ENCODE results near the gene PPEF1.
A peak's percentile ranks its signal among the peaks of the same experiment; 100 is the strongest.

PPEF1 gene, protein sequence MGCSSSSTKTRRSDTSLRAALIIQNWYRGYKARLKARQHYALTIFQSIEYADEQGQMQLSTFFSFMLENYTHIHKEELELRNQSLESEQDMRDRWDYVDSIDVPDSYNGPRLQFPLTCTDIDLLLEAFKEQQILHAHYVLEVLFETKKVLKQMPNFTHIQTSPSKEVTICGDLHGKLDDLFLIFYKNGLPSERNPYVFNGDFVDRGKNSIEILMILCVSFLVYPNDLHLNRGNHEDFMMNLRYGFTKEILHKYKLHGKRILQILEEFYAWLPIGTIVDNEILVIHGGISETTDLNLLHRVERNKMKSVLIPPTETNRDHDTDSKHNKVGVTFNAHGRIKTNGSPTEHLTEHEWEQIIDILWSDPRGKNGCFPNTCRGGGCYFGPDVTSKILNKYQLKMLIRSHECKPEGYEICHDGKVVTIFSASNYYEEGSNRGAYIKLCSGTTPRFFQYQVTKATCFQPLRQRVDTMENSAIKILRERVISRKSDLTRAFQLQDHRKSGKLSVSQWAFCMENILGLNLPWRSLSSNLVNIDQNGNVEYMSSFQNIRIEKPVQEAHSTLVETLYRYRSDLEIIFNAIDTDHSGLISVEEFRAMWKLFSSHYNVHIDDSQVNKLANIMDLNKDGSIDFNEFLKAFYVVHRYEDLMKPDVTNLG

DNA sequence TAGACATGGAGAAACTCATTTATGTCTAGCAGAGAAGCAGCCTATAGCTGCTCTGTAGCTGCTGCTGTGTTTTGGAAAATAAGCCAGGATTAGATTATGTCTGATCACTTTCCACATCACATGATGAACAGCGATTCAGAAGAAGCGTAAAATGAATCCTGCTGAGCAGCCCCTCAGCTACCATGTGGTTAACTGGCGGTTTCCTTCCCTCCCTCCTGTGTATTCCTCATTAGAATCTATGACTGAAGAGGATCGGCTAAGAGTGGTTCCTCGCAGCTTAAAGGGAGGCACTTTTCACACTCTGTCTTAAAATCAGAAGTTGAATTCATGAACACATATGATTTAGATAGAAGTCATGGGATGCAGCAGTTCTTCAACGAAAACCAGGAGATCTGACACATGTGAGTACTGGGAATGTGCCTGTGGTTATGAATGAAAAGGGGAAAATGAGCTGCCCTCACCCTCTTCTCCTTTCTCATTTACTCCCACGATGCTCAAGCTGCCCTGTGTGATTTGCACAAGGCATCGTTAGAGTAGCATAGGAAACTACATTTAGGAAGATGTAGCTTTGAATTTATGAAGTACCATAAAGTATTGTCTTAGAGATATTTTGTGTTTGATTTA lies at the start of gene PPEF1:
Gene PPEF1, plus strand, starts transcription at position 220 of the 624 bp plus-strand sequence. Its CDS starts 136 bp downstream, at position 356.
- Histone ChIP-seq H3K4me1 (ENCODE audit: control insufficient read depth, insufficient read depth, low read length) (no peaks in the 10 kb centered on the region), H3K27me3 (ENCODE audit: control insufficient read depth, insufficient read depth, low read length) (no peaks in the 10 kb centered on the region), H3K36me3 (ENCODE audit: control insufficient read depth, insufficient read depth, low read length) (no peaks in the 10 kb centered on the region), H3K9ac (ENCODE audit: low read depth, low read length) (no peak within 1 kb of the TSS), H3K9me3 (ENCODE audit: control insufficient read depth, insufficient read depth, low read length) (peaks cover 6% of the 10 kb centered on the region; the same call in 1 of the 2 replicates), H3K4me3 (ENCODE audit: low read depth, low read length) (no peak within 1 kb of the TSS), H3K27ac (ENCODE audit: low read depth, low read length) (no peak within 1 kb of the TSS)

DNA sequence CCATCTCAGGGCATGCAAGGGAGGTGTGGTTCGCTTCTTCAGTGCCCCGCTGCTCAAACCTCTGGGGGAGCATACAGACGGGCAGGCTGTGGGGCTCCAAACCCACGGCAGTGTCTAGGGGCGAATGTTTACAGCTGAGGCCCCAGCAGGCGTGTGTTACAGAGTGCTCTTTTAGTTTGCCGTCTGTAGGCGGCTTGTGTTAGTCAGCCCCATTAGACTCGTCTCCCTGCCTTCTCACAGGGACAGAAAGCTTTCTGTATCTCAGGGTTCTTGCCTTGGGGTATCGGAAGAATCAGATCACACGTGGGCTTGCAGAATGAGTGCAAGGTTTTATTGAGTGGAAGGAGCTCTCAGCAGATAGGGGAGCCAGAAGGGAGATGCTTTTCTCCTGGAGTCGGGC lies 46.2 kb upstream of the PPEF1 start:
- peaks cover 9% of the 10 kb centered on the region for H3K9me3 ChIP-seq (ENCODE audit: control insufficient read depth, insufficient read depth, low read length)
- no peaks in the 10 kb centered on the region for H3K27me3 ChIP-seq (ENCODE audit: control insufficient read depth, insufficient read depth, low read length)
- H3K9ac ChIP-seq (ENCODE audit: low read depth, low read length) = no peak overlapping the region
- H3K27ac ChIP-seq (ENCODE audit: low read depth, low read length) = no peak overlapping the region
- H3K36me3 ChIP-seq (ENCODE audit: control insufficient read depth, insufficient read depth, low read length) = no peaks in the 10 kb centered on the region
- H3K4me3 ChIP-seq (ENCODE audit: low read depth, low read length) = no peak overlapping the region
- no peaks in the 10 kb centered on the region for H3K4me1 ChIP-seq (ENCODE audit: control insufficient read depth, insufficient read depth, low read length)

GRCh38 chrX:18664947-18665346 lies 42.5 kb upstream of the PPEF1 start:
- Histone ChIP-seq H3K9me3 (ENCODE audit: control insufficient read depth, insufficient read depth, low read length) (peaks cover 13% of the 10 kb centered on the region), H3K4me1 (ENCODE audit: control insufficient read depth, insufficient read depth, low read length) (no peaks in the 10 kb centered on the region), H3K36me3 (ENCODE audit: control insufficient read depth, insufficient read depth, low read length) (no peaks in the 10 kb centered on the region), H3K27me3 (ENCODE audit: control insufficient read depth, insufficient read depth, low read length) (no peaks in the 10 kb centered on the region), H3K4me3 (ENCODE audit: low read depth, low read length) (no peak overlapping the region), H3K27ac (ENCODE audit: low read depth, low read length) (no peak overlapping the region), H3K9ac (ENCODE audit: low read depth, low read length) (no peak overlapping the region)

- no peak overlapping the region for H3K9ac ChIP-seq (ENCODE audit: low read depth, low read length)
- H3K4me3 ChIP-seq (ENCODE audit: low read depth, low read length) = no peak overlapping the region
- H3K36me3 ChIP-seq (ENCODE audit: control insufficient read depth, insufficient read depth, low read length) = no peaks in the 10 kb centered on the region
- H3K27ac ChIP-seq (ENCODE audit: low read depth, low read length) = no peak overlapping the region
- no peaks in the 10 kb centered on the region for H3K4me1 ChIP-seq (ENCODE audit: control insufficient read depth, insufficient read depth, low read length)
- H3K9me3 ChIP-seq (ENCODE audit: control insufficient read depth, insufficient read depth, low read length) = peaks cover 13% of the 10 kb centered on the region
- H3K27me3 ChIP-seq (ENCODE audit: control insufficient read depth, insufficient read depth, low read length) = no peaks in the 10 kb centered on the region
Observed at GRCh38 chrX:18666614-18667013, 40.8 kb upstream of the PPEF1 start.

- Histone ChIP-seq H3K36me3 (ENCODE audit: control insufficient read depth, insufficient read depth, low read length) (no peaks in the 10 kb centered on the region), H3K27me3 (ENCODE audit: control insufficient read depth, insufficient read depth, low read length) (no peaks in the 10 kb centered on the region), H3K9ac (ENCODE audit: low read depth, low read length) (no peak overlapping the region), H3K4me1 (ENCODE audit: control insufficient read depth, insufficient read depth, low read length) (no peaks in the 10 kb centered on the region), H3K4me3 (ENCODE audit: low read depth, low read length) (no peak overlapping the region), H3K27ac (ENCODE audit: low read depth, low read length) (no peak overlapping the region), H3K9me3 (ENCODE audit: control insufficient read depth, insufficient read depth, low read length) (peaks cover 13% of the 10 kb centered on the region)
Observed at GRCh38 chrX:18668071-18668835, 39.2 kb upstream of the PPEF1 start.

DNA sequence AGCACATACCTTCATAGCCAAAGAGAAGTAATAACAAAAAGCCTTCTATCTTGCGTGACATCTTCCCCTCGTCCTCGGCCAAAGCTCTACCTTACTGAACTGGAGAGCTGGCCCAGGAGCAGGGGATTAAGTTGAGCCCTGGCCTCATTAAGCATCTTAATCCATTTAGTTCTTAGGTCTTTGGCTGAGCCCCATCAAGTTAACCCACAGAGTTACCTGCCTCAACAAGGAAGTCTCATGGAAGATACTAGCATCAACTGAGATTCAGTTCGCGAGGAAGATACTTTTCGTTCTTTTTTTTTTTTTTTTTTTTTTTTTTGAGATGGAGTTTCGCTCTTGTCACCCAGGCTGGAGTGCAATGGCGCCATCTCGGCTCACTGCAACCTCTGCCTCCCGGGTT lies 35.4 kb upstream of the PPEF1 start, which contains the start of gene RS1:
Gene RS1, minus strand, starts transcription at position 101 of the 400 bp plus-strand sequence. Its CDS starts 40 bp downstream, at position 61.
- no peaks in the 10 kb centered on the region for H3K27me3 ChIP-seq (ENCODE audit: control insufficient read depth, insufficient read depth, low read length)
- H3K4me1 ChIP-seq (ENCODE audit: control insufficient read depth, insufficient read depth, low read length) = no peaks in the 10 kb centered on the region
- peaks cover 6% of the 10 kb centered on the region for H3K9me3 ChIP-seq (ENCODE audit: control insufficient read depth, insufficient read depth, low read length)
- no peak within 1 kb of the TSS for H3K4me3 ChIP-seq (ENCODE audit: low read depth, low read length)
- no peaks in the 10 kb centered on the region for H3K36me3 ChIP-seq (ENCODE audit: control insufficient read depth, insufficient read depth, low read length)
- H3K27ac ChIP-seq (ENCODE audit: low read depth, low read length) = no peak within 1 kb of the TSS
- H3K9ac ChIP-seq (ENCODE audit: low read depth, low read length) = no peak within 1 kb of the TSS

DNA sequence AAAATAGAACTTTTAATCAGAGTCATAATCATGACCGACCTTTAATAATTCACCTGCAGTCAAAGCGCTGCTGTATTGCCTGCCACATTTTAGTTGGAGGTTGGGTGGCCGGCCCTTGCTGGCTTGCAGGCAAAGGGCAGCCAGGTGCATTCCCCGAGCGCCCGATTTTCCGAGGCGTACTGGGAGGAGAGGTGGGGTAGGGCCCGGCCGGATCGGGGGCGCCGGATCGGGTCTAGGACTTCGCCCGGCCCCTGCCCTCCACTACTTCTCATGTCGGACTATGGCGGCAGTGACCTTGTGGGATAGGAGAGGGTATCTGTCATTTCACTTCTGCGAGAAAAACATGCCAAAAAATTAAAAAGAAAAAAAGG lies 33.0 kb upstream of the PPEF1 start:
- H3K27ac ChIP-seq (ENCODE audit: low read depth, low read length) = no peak overlapping the region
- no peaks in the 10 kb centered on the region for H3K27me3 ChIP-seq (ENCODE audit: control insufficient read depth, insufficient read depth, low read length)
- peaks cover 5% of the 10 kb centered on the region; the same call in 1 of the 2 replicates for H3K9me3 ChIP-seq (ENCODE audit: control insufficient read depth, insufficient read depth, low read length)
- no peaks in the 10 kb centered on the region for H3K4me1 ChIP-seq (ENCODE audit: control insufficient read depth, insufficient read depth, low read length)
- H3K36me3 ChIP-seq (ENCODE audit: control insufficient read depth, insufficient read depth, low read length) = no peaks in the 10 kb centered on the region
- H3K9ac ChIP-seq (ENCODE audit: low read depth, low read length) = peak overlapping the region; percentile 51; the same call in 1 of the 2 replicates
- H3K4me3 ChIP-seq (ENCODE audit: low read depth, low read length) = peak overlapping the region; percentile 84

GRCh38 chrX:18674788-18675735 lies 32.4 kb upstream of the PPEF1 start:
- H3K4me3 ChIP-seq (ENCODE audit: low read depth, low read length) = peak overlapping the region; percentile 84
- H3K9ac ChIP-seq (ENCODE audit: low read depth, low read length) = peak overlapping the region; percentile 82
- H3K27ac ChIP-seq (ENCODE audit: low read depth, low read length) = peak overlapping the region; percentile 42
- no peaks in the 10 kb centered on the region for H3K27me3 ChIP-seq (ENCODE audit: control insufficient read depth, insufficient read depth, low read length)
- H3K36me3 ChIP-seq (ENCODE audit: control insufficient read depth, insufficient read depth, low read length) = no peaks in the 10 kb centered on the region
- H3K4me1 ChIP-seq (ENCODE audit: control insufficient read depth, insufficient read depth, low read length) = no peaks in the 10 kb centered on the region
- H3K9me3 ChIP-seq (ENCODE audit: control insufficient read depth, insufficient read depth, low read length) = peaks cover 8% of the 10 kb centered on the region; the same call in 1 of the 2 replicates

- Histone ChIP-seq H3K36me3 (ENCODE audit: control insufficient read depth, insufficient read depth, low read length) (no peaks in the 10 kb centered on the region), H3K27ac (ENCODE audit: low read depth, low read length) (no peak overlapping the region), H3K4me3 (ENCODE audit: low read depth, low read length) (no peak overlapping the region), H3K9me3 (ENCODE audit: control insufficient read depth, insufficient read depth, low read length) (peaks cover 8% of the 10 kb centered on the region; the same call in 1 of the 2 replicates), H3K9ac (ENCODE audit: low read depth, low read length) (no peak overlapping the region), H3K27me3 (ENCODE audit: control insufficient read depth, insufficient read depth, low read length) (no peaks in the 10 kb centered on the region), H3K4me1 (ENCODE audit: control insufficient read depth, insufficient read depth, low read length) (no peaks in the 10 kb centered on the region)
Observed at GRCh38 chrX:18676050-18676449, 31.4 kb upstream of the PPEF1 start.

DNA sequence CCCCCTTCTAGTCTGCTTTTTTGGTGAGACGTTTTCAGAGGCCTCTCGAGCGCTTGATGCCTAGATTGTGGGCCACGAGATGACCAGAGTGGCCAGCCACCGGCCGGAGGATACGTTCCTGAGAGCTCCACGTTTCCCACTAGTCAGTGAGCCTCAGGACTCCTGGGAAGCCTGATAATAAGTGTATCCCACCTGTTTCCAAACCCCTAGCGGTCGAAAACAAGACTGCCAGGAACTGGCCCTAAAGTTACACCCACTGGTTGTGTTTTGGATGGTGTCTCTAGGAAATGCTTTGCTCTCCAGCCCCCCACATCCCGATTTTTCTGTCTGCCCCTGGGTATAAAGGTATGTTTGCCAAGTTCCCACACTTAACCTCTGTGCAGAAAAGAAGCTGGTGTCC lies 31.0 kb upstream of the PPEF1 start:
- H3K4me1 ChIP-seq (ENCODE audit: control insufficient read depth, insufficient read depth, low read length) = no peaks in the 10 kb centered on the region
- peaks cover 12% of the 10 kb centered on the region; the same call in 1 of the 2 replicates for H3K9me3 ChIP-seq (ENCODE audit: control insufficient read depth, insufficient read depth, low read length)
- no peak overlapping the region for H3K9ac ChIP-seq (ENCODE audit: low read depth, low read length)
- H3K27me3 ChIP-seq (ENCODE audit: control insufficient read depth, insufficient read depth, low read length) = no peaks in the 10 kb centered on the region
- H3K36me3 ChIP-seq (ENCODE audit: control insufficient read depth, insufficient read depth, low read length) = no peaks in the 10 kb centered on the region
- no peak overlapping the region for H3K4me3 ChIP-seq (ENCODE audit: low read depth, low read length)
- no peak overlapping the region for H3K27ac ChIP-seq (ENCODE audit: low read depth, low read length)
